ENCODE results near the gene CAPRIN2. TPM values are rescaled to one million over a fixed set of nuclear protein-coding genes. Genes with fewer than 3 reads are reported as not detected.
A peak's percentile ranks its signal among the peaks of the same experiment; 100 is the strongest.

Gene CAPRIN2
- total and polyA plus RNA-seq, 5 experiments from 2014 or later, result 4.8 to 51.3 (median 9.4) TPM

- H3K27ac Mint-ChIP-seq, result peak within 1 kb of the TSS; percentile 94 to 99 (median 96)
- ATAC-seq (peak; percentile 85 to 89), DNase-seq (peak; percentile 68 to 93 (median 81))
- H3K4me1 Mint-ChIP-seq, result peaks cover 32 to 54% (median 47%) of the 10 kb centered on the region in 4 donors
- H3K27me3 Mint-ChIP-seq, result peaks cover 0 to 4% (median 0%) of the 10 kb centered on the region in 5 donors
- peak within 1 kb of the TSS; percentile 92 to 100 (median 98) for H3K4me3 Mint-ChIP-seq
- H3K36me3 Mint-ChIP-seq, result peaks cover 0 to 1% (median 0%) of the 10 kb centered on the region in 3 donors
- POLR2A ChIA-PET, result interaction anchor here (0.8 to 2.4 kb wide), 5 partner anchors 11 to 1315 kb away, joined by 3 to 26 read pairs (median 5); partner anchors contain the start of genes CAPRIN2 and ERGIC2
- H3K9me3 Mint-ChIP-seq, result no peaks in the 10 kb centered on the region
Observed at GRCh38 chr12:30695199-30696102, 59.3 kb downstream of the CAPRIN2 start, which contains the start of gene IPO8. IPO8 (minus strand) TSS chr12:30695869; CDS start chr12:30695647, 222 bp downstream.

- Mint-ChIP-seq H3K27me3 (peaks cover 0 to 4% (median 0%) of the 10 kb centered on the region in 5 donors), H3K4me1 (peaks cover 32 to 54% (median 51%) of the 10 kb centered on the region in 4 donors), H3K36me3 (peaks cover 0 to 8% (median 4%) of the 10 kb centered on the region in 3 donors), H3K9me3 (no peaks in the 10 kb centered on the region), H3K27ac (peak overlapping the region; percentile 88 to 96 (median 91)), H3K4me3 (peak overlapping the region; percentile 92 to 100 (median 98))
- ATAC-seq (peak; percentile 3 to 9), DNase-seq (peak in 2 of 10 donors; percentile 1 to 58)
- POLR2A ChIA-PET, result interaction anchor here (1.5 to 2.4 kb wide), 4 partner anchors 10 to 1314 kb away, joined by 3 to 26 read pairs (median 6); partner anchors contain the start of genes CAPRIN2 and ERGIC2
Observed at GRCh38 chr12:30694412-30695198, 60.1 kb downstream of the CAPRIN2 start.

DNA sequence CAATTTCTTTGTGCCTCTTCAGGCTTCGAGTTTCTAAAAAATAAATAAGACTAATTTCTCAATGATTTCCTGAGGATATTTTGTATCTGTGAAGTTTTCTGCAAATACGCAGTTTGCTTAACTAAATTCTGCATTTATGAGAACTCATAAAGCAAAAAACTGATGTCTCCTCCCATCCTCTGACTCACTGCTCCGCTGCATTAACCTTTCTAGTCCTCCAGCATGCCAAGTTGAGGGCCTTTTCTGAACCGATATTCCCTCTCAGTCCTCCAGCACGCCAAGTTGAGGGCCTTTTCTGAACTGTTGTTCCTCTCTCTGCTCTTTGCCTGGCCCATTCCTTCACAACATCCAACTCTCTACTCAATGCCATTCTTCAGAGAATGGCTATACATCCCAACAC lies 62.3 kb downstream of the CAPRIN2 start:
- H3K36me3 Mint-ChIP-seq, result peaks cover 0 to 14% (median 4%) of the 10 kb centered on the region in 3 donors
- peak overlapping the region in 5 of 10 donors; percentile 5 to 50 (median 15) for H3K27ac Mint-ChIP-seq
- POLR2A ChIA-PET, result no interaction called here
- no peaks in the 10 kb centered on the region for H3K9me3 Mint-ChIP-seq
- ATAC-seq (no peak), DNase-seq (no peak)
- no peaks in the 10 kb centered on the region for H3K27me3 Mint-ChIP-seq
- H3K4me3 Mint-ChIP-seq, result peak overlapping the region in 5 of 10 donors; percentile 0 to 39 (median 12)
- H3K4me1 Mint-ChIP-seq, result peaks cover 33 to 58% (median 56%) of the 10 kb centered on the region in 4 donors

DNA sequence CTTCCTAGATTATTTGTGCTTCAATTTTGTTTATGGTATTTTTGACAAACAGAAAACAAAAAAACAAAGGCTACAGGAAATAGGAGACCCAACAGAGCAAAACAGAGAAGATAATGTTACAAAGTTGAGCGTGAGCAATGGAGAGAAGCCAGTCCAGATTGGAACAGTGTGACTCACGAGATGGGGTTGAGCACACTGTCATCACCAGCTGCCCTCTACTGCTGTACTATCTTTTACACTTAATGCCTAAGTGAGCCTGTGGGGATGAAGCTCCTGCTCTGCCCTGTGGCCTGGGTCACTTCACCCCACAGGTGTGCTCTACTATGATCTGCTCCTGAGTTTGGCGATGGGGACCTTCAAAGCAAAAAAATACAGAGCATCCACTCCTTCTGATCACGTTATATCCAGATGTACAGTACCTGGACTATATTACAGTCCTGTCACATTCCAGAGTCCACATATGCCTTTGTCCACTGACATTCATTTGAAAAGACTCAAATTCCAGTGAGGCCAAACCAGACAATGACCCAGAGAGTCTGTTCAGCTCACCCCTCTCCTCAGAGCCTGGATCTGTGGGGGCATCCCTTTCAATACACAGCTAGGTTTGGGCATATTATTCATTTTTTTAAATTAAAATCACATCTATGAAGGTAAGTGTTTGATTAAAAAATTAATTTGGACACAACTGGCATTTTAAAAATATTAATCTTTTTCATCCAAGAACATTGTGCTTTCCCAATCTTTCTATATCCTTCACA lies 63.5 kb downstream of the CAPRIN2 start:
- Mint-ChIP-seq H3K27me3 (no peaks in the 10 kb centered on the region), H3K4me3 (peak overlapping the region in 2 of 10 donors; percentile 10 to 16), H3K27ac (peak overlapping the region in 5 of 10 donors; percentile 12 to 58 (median 22)), H3K9me3 (no peaks in the 10 kb centered on the region), H3K4me1 (peaks cover 34 to 59% (median 55%) of the 10 kb centered on the region in 4 donors), H3K36me3 (peaks cover 0 to 20% (median 4%) of the 10 kb centered on the region in 3 donors)
- POLR2A ChIA-PET, result no interaction called here
- no peak for ATAC-seq
- DNase-seq, result no peak

DNA sequence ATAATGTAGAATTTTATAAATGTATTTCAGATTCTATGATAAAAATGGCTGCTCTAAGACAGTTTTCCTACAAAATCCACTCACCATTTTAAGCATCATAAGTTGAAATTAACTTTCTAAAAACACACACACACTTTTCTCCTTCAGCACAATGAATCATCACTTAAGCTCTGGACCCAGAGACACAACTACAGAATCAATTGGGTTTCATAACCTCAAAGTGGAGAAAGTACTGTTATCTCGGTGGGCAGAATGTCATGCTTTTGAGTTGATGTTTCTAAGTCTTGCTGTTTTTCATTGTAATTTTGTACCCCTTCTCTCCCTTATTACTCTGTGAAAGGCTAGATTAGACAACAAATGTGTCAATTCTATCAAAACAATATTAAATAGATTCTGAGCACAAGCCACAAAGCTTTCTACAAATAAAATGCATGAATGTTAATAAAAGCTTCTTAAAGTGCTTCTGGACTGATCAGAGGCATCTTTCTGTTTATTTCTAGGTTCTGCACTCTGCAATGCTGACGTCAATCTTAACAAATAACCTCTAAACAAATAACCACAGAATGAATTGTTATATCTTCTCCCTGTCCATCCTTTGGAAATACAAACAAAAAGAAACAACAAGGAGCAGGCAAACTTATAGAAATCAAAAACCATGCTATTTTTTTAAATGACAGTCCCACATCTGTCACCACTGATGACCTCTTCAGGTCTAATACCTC lies 67.3 kb downstream of the CAPRIN2 start:
- H3K27ac Mint-ChIP-seq, result peak overlapping the region in 1 of 10 donors; percentile 12
- peaks cover 11 to 30% (median 24%) of the 10 kb centered on the region in 4 donors for H3K4me1 Mint-ChIP-seq
- no peak for DNase-seq
- no peak overlapping the region for H3K4me3 Mint-ChIP-seq
- H3K36me3 Mint-ChIP-seq, result peaks cover 0 to 57% (median 8%) of the 10 kb centered on the region in 3 donors
- POLR2A ChIA-PET, result no interaction called here
- H3K9me3 Mint-ChIP-seq, result no peaks in the 10 kb centered on the region
- H3K27me3 Mint-ChIP-seq, result no peaks in the 10 kb centered on the region
- ATAC-seq, result no peak

DNA sequence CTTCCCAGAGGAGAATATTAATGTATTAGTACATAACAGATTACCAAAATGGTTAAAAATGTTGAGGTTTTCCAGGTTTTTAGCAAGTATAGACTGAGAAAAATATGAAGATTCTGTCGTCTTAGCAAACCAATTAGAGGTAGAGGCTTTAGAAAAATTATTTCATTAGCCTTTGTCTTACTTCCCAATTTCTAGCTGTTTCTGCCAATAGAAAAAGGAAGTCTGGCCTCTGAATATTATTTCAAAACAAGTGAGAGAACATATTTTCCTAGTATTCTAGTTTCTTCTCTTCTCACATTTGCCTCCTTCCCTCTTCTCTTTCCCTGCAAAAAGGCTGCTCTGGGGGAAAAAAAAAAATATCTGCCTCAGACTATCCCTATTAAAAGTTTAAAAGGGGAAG lies 75.5 kb downstream of the CAPRIN2 start:
- DNase-seq (no peak), ATAC-seq (no peak)
- POLR2A ChIA-PET, result no interaction called here
- no peaks in the 10 kb centered on the region for H3K9me3 Mint-ChIP-seq
- peaks cover 5 to 82% (median 26%) of the 10 kb centered on the region in 3 donors for H3K36me3 Mint-ChIP-seq
- no peak overlapping the region for H3K4me3 Mint-ChIP-seq
- no peaks in the 10 kb centered on the region for H3K27me3 Mint-ChIP-seq
- H3K4me1 Mint-ChIP-seq, result peaks cover 0 to 3% (median 3%) of the 10 kb centered on the region in 4 donors
- H3K27ac Mint-ChIP-seq, result no peak overlapping the region

DNA sequence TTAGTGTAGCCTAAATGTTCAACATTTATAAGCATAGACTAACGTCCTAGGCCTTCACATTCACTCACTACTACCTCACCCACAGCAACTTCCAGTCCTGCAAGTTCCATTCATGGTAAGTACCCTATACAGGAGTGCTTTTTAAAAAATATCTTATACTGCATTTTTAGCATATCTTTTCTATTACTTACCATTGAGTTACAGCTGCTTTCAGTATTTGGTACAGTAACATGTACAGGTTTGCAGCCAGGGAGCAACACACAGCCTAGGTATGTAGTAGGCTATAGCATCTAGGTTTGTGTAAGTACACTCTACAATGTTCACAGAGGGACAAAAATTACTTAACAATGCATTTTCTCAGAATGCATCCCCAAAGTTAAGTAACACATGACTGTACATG lies 76.5 kb downstream of the CAPRIN2 start:
- POLR2A ChIA-PET, result no interaction called here
- ATAC-seq (no peak), DNase-seq (no peak)
- peaks cover 0 to 1% (median under 1%) of the 10 kb centered on the region in 4 donors for H3K4me1 Mint-ChIP-seq
- H3K27ac Mint-ChIP-seq, result no peak overlapping the region
- no peaks in the 10 kb centered on the region for H3K9me3 Mint-ChIP-seq
- H3K27me3 Mint-ChIP-seq, result no peaks in the 10 kb centered on the region
- peaks cover 5 to 82% (median 26%) of the 10 kb centered on the region in 3 donors for H3K36me3 Mint-ChIP-seq
- no peak overlapping the region for H3K4me3 Mint-ChIP-seq

DNA sequence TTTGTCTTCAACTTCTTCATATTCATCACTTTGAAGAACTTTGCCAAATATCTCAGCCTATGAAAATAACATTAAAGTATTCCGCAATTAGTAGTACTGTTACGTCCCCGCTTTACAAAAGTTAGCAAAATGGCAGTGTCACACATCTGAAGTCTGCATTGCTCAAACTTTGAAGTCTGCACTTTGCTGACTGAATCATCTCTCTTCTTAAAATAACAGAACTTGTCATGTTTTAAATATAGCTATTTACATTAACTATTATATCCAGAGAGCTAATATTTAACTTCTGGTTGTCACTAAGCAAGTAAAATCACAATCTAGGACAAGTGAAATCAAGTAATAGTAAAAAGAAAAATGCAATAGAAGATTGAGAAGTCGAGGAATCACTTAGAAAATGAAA lies 93.5 kb downstream of the CAPRIN2 start:
- Mint-ChIP-seq H3K4me1 (peaks cover 0 to 6% (median 0%) of the 10 kb centered on the region in 4 donors), H3K4me3 (no peak overlapping the region), H3K27me3 (no peaks in the 10 kb centered on the region), H3K27ac (no peak overlapping the region), H3K36me3 (peaks cover 5 to 81% (median 13%) of the 10 kb centered on the region in 3 donors), H3K9me3 (no peaks in the 10 kb centered on the region)
- ATAC-seq, result no peak
- POLR2A ChIA-PET, result no interaction called here
- no peak for DNase-seq

Other genes starting within 250 kb of the CAPRIN2 start
- 10 to 100 TPM; 63.0 to 63.2 TPM for gene IPO8, start 59.1 kb downstream of the CAPRIN2 start, total RNA-seq
- gene IPO8, start 59.1 kb downstream of the CAPRIN2 start, polyA plus RNA-seq, result 10 to 100 TPM; 17.8 to 19.5 (median 17.8) TPM
- not detected for gene TSPAN11, start 171.8 kb upstream of the CAPRIN2 start, total RNA-seq
- not detected for gene TSPAN11, start 171.8 kb upstream of the CAPRIN2 start, polyA plus RNA-seq